Measurements from ENCODE around the gene BTBD10. TPM values are rescaled to one million over a fixed set of nuclear protein-coding genes. Genes with fewer than 3 reads are reported as not detected.

The BTBD10 gene
- total and polyA plus RNA-seq, 3 experiments from 2014 or later, result 14.3 to 27.3 (median 24.1) TPM

DNA sequence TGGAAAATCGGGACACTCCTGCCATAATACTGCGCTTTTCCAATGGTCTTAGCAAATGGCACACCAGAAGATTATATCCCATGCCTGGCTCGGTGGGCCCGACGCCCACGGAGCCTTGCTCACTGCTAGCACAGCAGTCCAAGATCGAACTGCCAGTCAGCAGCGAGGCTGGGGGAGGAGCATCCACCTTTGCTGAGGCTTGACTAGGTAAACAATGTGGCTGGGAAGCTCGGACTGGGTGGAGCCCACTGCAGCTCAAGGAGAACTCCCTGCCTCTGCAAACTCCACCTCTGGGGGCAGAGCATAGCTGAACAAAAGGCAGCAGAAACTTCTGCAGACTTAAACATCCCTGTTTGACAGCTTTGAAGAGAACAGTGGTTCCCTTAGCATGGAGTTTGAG lies 17.2 kb upstream of the BTBD10 start:
- Histone ChIP-seq H3K9me3 (ENCODE audit: low read length) (no peaks in the 10 kb centered on the region), H3K4me1 (ENCODE audit: insufficient read depth, low read length) (no peaks in the 10 kb centered on the region), H3K27me3 (ENCODE audit: insufficient read depth, low read length, poor library complexity, severe bottlenecking) (no peaks in the 10 kb centered on the region), H3K27ac (ENCODE audit: low read depth, low read length) (no peak overlapping the region), H3K36me3 (ENCODE audit: insufficient read depth, low read length) (no peaks in the 10 kb centered on the region), H3K4me3 (ENCODE audit: low read length) (no peak overlapping the region)
- Mint-ChIP-seq H3K27ac (no peak overlapping the region), H3K4me1 (no peaks in the 10 kb centered on the region), H3K4me3 (no peak overlapping the region), H3K36me3 (no peaks in the 10 kb centered on the region), H3K9me3 (peaks cover 0 to 3% (median 0%) of the 10 kb centered on the region in 5 donors), H3K27me3 (peaks cover 10 to 33% of the 10 kb centered on the region in 2 donors)
- ChIA-PET POLR2A (no interaction called here), CTCF (no interaction called here)
- no peak for DNase-seq

DNA sequence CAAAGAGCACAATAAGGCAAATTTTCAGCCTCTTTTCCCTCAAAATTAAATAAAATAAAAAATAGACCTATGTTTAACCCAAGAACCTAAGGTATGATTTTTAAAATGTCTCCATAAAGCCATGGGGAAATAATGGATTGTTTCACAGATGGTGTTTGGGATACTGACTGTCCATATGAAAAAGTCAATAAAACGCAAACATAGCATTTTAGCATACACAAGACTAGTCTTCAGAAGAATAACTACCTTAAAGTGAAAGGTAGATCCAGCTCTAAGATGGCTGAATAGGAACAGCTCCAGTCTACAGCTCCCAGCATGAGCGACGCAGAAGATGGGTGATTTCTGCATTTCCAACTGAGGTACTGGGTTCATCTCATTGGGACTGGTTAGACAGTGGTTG lies 16.7 kb upstream of the BTBD10 start:
- ChIA-PET CTCF (no interaction called here), POLR2A (no interaction called here)
- H3K27me3 Mint-ChIP-seq, result peaks cover 10 to 37% of the 10 kb centered on the region in 2 donors
- no peak for DNase-seq
- no peaks in the 10 kb centered on the region for H3K36me3 ChIP-seq (ENCODE audit: insufficient read depth, low read length)
- H3K4me3 Mint-ChIP-seq, result no peak overlapping the region
- H3K4me1 ChIP-seq (ENCODE audit: insufficient read depth, low read length), result no peaks in the 10 kb centered on the region
- no peaks in the 10 kb centered on the region for H3K4me1 Mint-ChIP-seq
- no peaks in the 10 kb centered on the region for H3K27me3 ChIP-seq (ENCODE audit: insufficient read depth, low read length, poor library complexity, severe bottlenecking)
- H3K27ac ChIP-seq (ENCODE audit: low read depth, low read length), result no peak overlapping the region
- H3K9me3 ChIP-seq (ENCODE audit: low read length), result no peaks in the 10 kb centered on the region
- no peak overlapping the region for H3K4me3 ChIP-seq (ENCODE audit: low read length)
- no peaks in the 10 kb centered on the region for H3K36me3 Mint-ChIP-seq
- peaks cover 0 to 3% (median 0%) of the 10 kb centered on the region in 5 donors for H3K9me3 Mint-ChIP-seq
- H3K27ac Mint-ChIP-seq, result no peak overlapping the region

DNA sequence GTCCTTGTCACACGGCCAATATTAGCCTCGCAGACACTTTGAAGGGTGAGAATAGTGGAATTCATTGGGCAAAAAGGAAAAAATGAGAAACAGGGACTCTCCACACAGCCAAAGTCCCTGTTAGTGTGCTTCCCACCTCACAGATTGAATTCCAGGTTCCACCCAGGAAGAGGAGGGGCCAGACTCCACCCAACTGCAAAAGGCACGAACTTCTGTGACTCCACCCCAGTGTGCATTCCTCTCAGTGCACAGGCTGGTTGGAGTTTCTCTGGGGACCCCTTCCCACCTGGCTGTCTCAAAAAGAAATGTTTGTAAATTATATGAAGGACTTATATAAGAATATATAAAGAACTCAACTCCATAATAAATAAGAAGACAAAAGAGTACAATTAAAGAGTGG lies 12.1 kb upstream of the BTBD10 start:
- H3K9me3 Mint-ChIP-seq, result no peaks in the 10 kb centered on the region
- H3K27me3 Mint-ChIP-seq, result peaks cover 18 to 39% of the 10 kb centered on the region in 2 donors
- Histone ChIP-seq H3K4me1 (ENCODE audit: insufficient read depth, low read length) (no peaks in the 10 kb centered on the region), H3K36me3 (ENCODE audit: insufficient read depth, low read length) (no peaks in the 10 kb centered on the region), H3K27ac (ENCODE audit: low read depth, low read length) (no peak overlapping the region), H3K4me3 (ENCODE audit: low read length) (no peak overlapping the region), H3K27me3 (ENCODE audit: insufficient read depth, low read length, poor library complexity, severe bottlenecking) (no peaks in the 10 kb centered on the region), H3K9me3 (ENCODE audit: low read length) (no peaks in the 10 kb centered on the region)
- ChIA-PET POLR2A (no interaction called here), CTCF (no interaction called here)
- no peak overlapping the region for H3K4me3 Mint-ChIP-seq
- H3K36me3 Mint-ChIP-seq, result no peaks in the 10 kb centered on the region
- DNase-seq, result no peak
- no peak overlapping the region for H3K27ac Mint-ChIP-seq
- H3K4me1 Mint-ChIP-seq, result no peaks in the 10 kb centered on the region

DNA sequence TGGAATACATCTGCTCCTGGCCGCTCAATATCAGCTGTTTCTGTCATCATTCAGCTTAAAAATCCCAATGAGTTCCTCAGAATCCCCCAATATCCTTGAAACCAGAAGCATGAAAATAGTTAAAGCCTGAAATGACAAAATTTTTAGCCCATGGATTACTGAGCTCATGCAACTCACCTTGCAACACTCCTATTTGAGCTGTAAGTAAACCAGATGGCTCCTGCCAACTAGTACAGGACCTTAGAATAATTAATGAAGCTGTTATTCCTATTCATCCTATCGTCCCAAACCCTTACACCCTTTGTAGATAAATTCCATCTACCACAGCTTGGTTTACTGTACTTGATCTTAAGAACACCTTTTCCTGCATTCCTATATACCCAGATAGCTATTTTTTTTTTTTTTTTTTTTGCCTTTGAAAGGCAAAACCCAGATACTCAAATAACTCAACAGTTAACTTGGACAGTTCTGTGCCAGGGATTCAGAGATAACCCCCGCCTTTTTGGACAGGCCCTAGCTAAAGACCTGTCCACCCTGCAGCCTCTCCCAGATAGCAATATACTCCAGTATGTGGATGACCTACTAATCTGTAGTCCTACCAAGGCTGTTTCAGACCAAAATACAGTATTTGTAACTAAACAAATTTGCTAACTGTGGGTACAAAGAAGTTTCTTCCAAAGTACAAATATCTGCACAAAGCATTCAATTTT lies 10.1 kb upstream of the BTBD10 start:
- no peaks in the 10 kb centered on the region for H3K36me3 ChIP-seq (ENCODE audit: insufficient read depth, low read length)
- no peaks in the 10 kb centered on the region for H3K4me1 ChIP-seq (ENCODE audit: insufficient read depth, low read length)
- POLR2A ChIA-PET, result interaction anchor here (0.7 kb wide), 1 partner anchor 790 kb away, joined by 5 read pairs; no protein-coding TSS in a partner anchor
- H3K27ac ChIP-seq (ENCODE audit: low read depth, low read length), result no peak overlapping the region
- Mint-ChIP-seq H3K4me1 (no peaks in the 10 kb centered on the region), H3K27me3 (peaks cover 11 to 35% of the 10 kb centered on the region in 2 donors), H3K36me3 (no peaks in the 10 kb centered on the region), H3K9me3 (no peaks in the 10 kb centered on the region), H3K27ac (no peak overlapping the region), H3K4me3 (no peak overlapping the region)
- no peaks in the 10 kb centered on the region for H3K9me3 ChIP-seq (ENCODE audit: low read length)
- H3K27me3 ChIP-seq (ENCODE audit: insufficient read depth, low read length, poor library complexity, severe bottlenecking), result no peaks in the 10 kb centered on the region
- CTCF ChIA-PET, result interaction anchor here (0.7 kb wide), 1 partner anchor 92 kb away, joined by 3 read pairs; no protein-coding TSS in a partner anchor
- DNase-seq, result no peak
- H3K4me3 ChIP-seq (ENCODE audit: low read length), result no peak overlapping the region

DNA sequence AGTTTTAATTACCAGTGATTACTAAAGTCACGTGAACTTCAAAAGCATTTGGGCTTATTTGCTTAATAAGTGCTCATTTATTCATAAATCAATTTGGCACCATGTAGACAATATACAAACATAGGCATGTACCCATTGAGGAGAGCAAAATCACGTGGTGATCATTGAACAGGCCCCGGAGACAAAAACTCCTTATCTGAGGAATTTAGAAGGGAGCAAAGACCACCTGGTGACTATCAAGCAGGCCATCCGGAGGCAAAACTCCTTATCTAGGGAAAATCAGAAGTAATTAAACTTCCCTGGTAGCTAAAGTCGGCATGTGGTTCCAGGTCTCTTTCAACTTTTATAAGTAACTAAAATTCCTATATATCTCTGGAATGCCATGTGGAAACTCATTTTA lies 5.7 kb upstream of the BTBD10 start:
- Histone ChIP-seq H3K27me3 (ENCODE audit: insufficient read depth, low read length, poor library complexity, severe bottlenecking) (no peaks in the 10 kb centered on the region), H3K4me3 (ENCODE audit: low read length) (no peak overlapping the region), H3K27ac (ENCODE audit: low read depth, low read length) (no peak overlapping the region), H3K36me3 (ENCODE audit: insufficient read depth, low read length) (no peaks in the 10 kb centered on the region), H3K4me1 (ENCODE audit: insufficient read depth, low read length) (peaks cover 4% of the 10 kb centered on the region), H3K9me3 (ENCODE audit: low read length) (no peaks in the 10 kb centered on the region)
- Mint-ChIP-seq H3K4me3 (peak overlapping the region in 1 of 7 donors; percentile 28), H3K4me1 (peaks cover 3 to 9% (median 4%) of the 10 kb centered on the region in 3 donors), H3K36me3 (no peaks in the 10 kb centered on the region), H3K27me3 (peaks cover 11 to 27% of the 10 kb centered on the region in 2 donors), H3K27ac (no peak overlapping the region), H3K9me3 (no peaks in the 10 kb centered on the region)
- no peak for DNase-seq
- ChIA-PET POLR2A (no interaction called here), CTCF (interaction anchor here (1.6 kb wide), 1 partner anchor 19 kb away, joined by 4 read pairs; no protein-coding TSS in a partner anchor)

DNA sequence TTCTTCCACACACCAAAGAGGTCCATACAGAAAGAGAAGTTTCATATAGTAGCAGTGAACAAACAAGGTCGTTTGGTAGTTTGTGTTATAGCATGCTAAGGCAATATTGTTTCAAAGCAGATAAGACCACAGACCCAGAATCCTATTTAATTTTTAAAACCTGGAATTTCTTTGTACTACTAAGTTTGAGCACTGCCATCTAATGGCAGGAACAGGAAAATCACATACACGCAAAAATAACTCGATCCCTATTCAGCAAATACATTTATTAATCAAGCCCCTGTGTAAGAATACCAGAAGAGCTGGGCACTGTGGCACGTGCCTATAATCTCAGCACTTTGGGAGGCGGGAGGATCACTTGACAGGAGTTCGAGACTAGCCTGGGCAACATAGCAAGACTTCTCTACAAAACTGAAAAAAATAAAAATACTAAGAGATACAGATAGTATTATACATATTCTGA lies 2.9 kb upstream of the BTBD10 start:
- peaks cover 8 to 24% of the 10 kb centered on the region in 2 donors for H3K27me3 Mint-ChIP-seq
- no peaks in the 10 kb centered on the region for H3K9me3 Mint-ChIP-seq
- H3K4me1 Mint-ChIP-seq, result peaks cover 23 to 34% (median 25%) of the 10 kb centered on the region in 3 donors
- H3K4me3 Mint-ChIP-seq, result peak overlapping the region in 1 of 7 donors; percentile 74
- peak in 1 of 5 donors; percentile 17 for DNase-seq
- Histone ChIP-seq H3K27ac (ENCODE audit: low read depth, low read length) (no peak overlapping the region), H3K4me1 (ENCODE audit: insufficient read depth, low read length) (peaks cover 22% of the 10 kb centered on the region), H3K36me3 (ENCODE audit: insufficient read depth, low read length) (no peaks in the 10 kb centered on the region), H3K9me3 (ENCODE audit: low read length) (no peaks in the 10 kb centered on the region), H3K27me3 (ENCODE audit: insufficient read depth, low read length, poor library complexity, severe bottlenecking) (no peaks in the 10 kb centered on the region), H3K4me3 (ENCODE audit: low read length) (no peak overlapping the region)
- CTCF ChIA-PET, result no interaction called here
- H3K36me3 Mint-ChIP-seq, result peaks cover 0 to 10% (median 0%) of the 10 kb centered on the region in 3 donors
- POLR2A ChIA-PET, result no interaction called here
- peak overlapping the region in 2 of 8 donors; percentile 21 to 73 for H3K27ac Mint-ChIP-seq

DNA sequence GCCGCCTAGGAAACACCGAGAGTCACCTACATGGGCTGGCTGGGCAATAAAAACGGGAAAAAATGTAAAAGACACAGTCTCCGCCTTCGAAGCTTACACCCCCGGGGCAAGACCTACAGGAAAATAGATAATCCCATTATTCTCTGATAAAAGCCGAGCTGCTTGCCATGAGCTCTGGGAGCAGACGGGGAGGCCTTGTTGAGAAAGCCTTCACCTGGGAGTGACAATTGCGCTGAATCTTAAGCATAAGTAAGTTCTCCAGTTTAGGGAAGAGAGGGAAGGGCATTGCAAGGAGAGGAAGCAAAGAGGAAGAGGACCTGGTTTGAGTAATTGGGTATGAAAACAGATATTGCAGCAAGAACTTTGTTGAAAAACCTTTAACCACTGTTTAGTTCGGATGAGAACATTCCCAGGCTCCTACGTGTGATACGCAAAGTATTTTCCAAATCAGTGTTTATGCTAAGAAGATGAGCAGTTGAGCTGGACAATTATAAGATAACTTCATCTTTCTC lies 813 bp upstream of the BTBD10 start:
- no peak for DNase-seq
- H3K9me3 ChIP-seq (ENCODE audit: low read length), result no peaks in the 10 kb centered on the region
- ChIA-PET CTCF (interaction anchor here (1.0 to 2.2 kb wide), 2 partner anchors 10 to 16 kb away, joined by 3 to 5 read pairs; no protein-coding TSS in a partner anchor), POLR2A (interaction anchor here (1.2 to 1.6 kb wide), 2 partner anchors 13 to 23 kb away, joined by 3 to 4 read pairs; no protein-coding TSS in a partner anchor)
- peak overlapping the region; percentile 75 for H3K27ac ChIP-seq (ENCODE audit: low read depth, low read length)
- peak overlapping the region; percentile 86 for H3K4me3 ChIP-seq (ENCODE audit: low read length)
- H3K36me3 Mint-ChIP-seq, result peaks cover 0 to 17% (median 7%) of the 10 kb centered on the region in 3 donors
- peaks cover 0 to 7% of the 10 kb centered on the region in 2 donors for H3K27me3 Mint-ChIP-seq
- no peaks in the 10 kb centered on the region for H3K9me3 Mint-ChIP-seq
- H3K27ac Mint-ChIP-seq, result peak overlapping the region; percentile 92 to 99 (median 98)
- no peaks in the 10 kb centered on the region for H3K36me3 ChIP-seq (ENCODE audit: insufficient read depth, low read length)
- H3K27me3 ChIP-seq (ENCODE audit: insufficient read depth, low read length, poor library complexity, severe bottlenecking), result no peaks in the 10 kb centered on the region
- peak overlapping the region; percentile 97 to 100 (median 99) for H3K4me3 Mint-ChIP-seq
- H3K4me1 ChIP-seq (ENCODE audit: insufficient read depth, low read length), result peaks cover 24% of the 10 kb centered on the region
- H3K4me1 Mint-ChIP-seq, result peaks cover 40 to 51% (median 44%) of the 10 kb centered on the region in 3 donors

DNA sequence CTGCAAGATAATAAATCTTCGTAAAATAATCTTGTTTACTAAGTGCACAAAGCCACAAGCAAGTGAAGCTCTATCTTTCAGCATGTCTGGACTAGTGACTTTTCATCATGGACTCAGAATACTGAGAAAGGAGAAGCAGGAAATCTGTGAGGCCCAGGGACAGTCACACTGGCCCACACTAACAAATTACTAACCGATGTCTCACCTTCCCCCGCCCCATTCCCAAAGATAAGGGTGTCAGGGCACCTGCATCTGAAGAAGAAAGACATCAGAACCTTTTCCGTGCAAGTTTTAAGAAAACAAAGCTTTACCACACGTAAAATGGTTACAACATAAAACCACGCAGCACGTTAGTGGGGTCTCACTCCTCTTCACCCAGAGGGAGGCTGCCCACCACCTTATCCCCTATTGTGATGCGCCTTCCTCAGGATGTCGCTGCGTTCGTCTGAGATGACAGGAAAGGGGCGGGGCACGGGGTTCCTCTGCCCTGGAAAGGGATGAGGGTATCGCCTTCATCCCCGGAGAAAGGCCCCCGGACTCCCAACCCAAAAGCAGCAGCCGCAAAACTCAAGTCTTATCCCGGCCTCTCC lies 616 bp downstream of the BTBD10 start:
- Histone ChIP-seq H3K9me3 (ENCODE audit: low read length) (no peaks in the 10 kb centered on the region), H3K4me3 (ENCODE audit: low read length) (peak overlapping the region; percentile 86), H3K27ac (ENCODE audit: low read depth, low read length) (peak overlapping the region; percentile 75), H3K4me1 (ENCODE audit: insufficient read depth, low read length) (peaks cover 24% of the 10 kb centered on the region), H3K27me3 (ENCODE audit: insufficient read depth, low read length, poor library complexity, severe bottlenecking) (no peaks in the 10 kb centered on the region), H3K36me3 (ENCODE audit: insufficient read depth, low read length) (no peaks in the 10 kb centered on the region)
- Mint-ChIP-seq H3K4me3 (peak overlapping the region; percentile 97 to 100 (median 99)), H3K4me1 (peaks cover 47 to 64% (median 58%) of the 10 kb centered on the region in 3 donors), H3K27ac (peak overlapping the region; percentile 92 to 99 (median 98)), H3K9me3 (no peaks in the 10 kb centered on the region), H3K27me3 (peaks cover 0 to 7% of the 10 kb centered on the region in 2 donors), H3K36me3 (peaks cover 0 to 19% (median 7%) of the 10 kb centered on the region in 3 donors)
- peak in 4 of 5 donors; percentile 46 to 73 (median 58) for DNase-seq
- CTCF ChIA-PET, result interaction anchor here (0.5 to 2.2 kb wide), 4 partner anchors 8 to 184 kb away, joined by 3 to 5 read pairs (median 4); no protein-coding TSS in a partner anchor
- POLR2A ChIA-PET, result interaction anchor here (1.2 to 1.6 kb wide), 2 partner anchors 12 to 25 kb away, joined by 3 to 4 read pairs; no protein-coding TSS in a partner anchor
